Peyer's patch (tissue), 4 donors: ENCODE measurements around the gene SHC2.
"Not testable (repeated sequence)": the region's sequence is repeated elsewhere in the genome, so short reads cannot be mapped to it uniquely, and the experiment has no call there.

ENCODE experiments used
- POLR2A ChIP-seq, 2 donors: fragments of 450-650 bp; IDR thresholded peaks; one replicate each; pipeline ENCODE4 v1.5.1; 2017; ENCODE audit warnings: antibody characterized with exemption in 2 of 2, mild to moderate bottlenecking in 2 of 2, moderate library complexity in 2 of 2
- TF ChIP-seq, protein P1 (sequence below), 6 experiments: fragments of 450-650 bp in 4 of 6; fragments of 200-600 bp in 2 of 6; sonication (generic) in 1 of 6; IDR thresholded peaks; one replicate each; pipeline ENCODE4 v1.5.1; 2017 to 2019; ENCODE audit warnings: antibody characterized with exemption in 6 of 6, mild to moderate bottlenecking in 3 of 6, moderate library complexity in 1 of 6

GRCh38 chr19:381901-382300 is 78.9 kb downstream of the SHC2 start:
- TF ChIP-seq, protein P1, sequence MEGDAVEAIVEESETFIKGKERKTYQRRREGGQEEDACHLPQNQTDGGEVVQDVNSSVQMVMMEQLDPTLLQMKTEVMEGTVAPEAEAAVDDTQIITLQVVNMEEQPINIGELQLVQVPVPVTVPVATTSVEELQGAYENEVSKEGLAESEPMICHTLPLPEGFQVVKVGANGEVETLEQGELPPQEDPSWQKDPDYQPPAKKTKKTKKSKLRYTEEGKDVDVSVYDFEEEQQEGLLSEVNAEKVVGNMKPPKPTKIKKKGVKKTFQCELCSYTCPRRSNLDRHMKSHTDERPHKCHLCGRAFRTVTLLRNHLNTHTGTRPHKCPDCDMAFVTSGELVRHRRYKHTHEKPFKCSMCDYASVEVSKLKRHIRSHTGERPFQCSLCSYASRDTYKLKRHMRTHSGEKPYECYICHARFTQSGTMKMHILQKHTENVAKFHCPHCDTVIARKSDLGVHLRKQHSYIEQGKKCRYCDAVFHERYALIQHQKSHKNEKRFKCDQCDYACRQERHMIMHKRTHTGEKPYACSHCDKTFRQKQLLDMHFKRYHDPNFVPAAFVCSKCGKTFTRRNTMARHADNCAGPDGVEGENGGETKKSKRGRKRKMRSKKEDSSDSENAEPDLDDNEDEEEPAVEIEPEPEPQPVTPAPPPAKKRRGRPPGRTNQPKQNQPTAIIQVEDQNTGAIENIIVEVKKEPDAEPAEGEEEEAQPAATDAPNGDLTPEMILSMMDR (IDR thresholded peaks at IDR 0.05): not testable (repeated sequence)
- not testable (repeated sequence) for TF ChIP-seq POLR2A (IDR thresholded peaks at IDR 0.05)
